HEK293 (cell line): ENCODE results near the gene TCEANC2.

Source experiments
- ZNF138 ChIP-seq: fragments of 450-650 bp; formaldehyde crosslinking; IDR thresholded peaks from 2 replicates; pipeline ENCODE4 v1.5.1; 2016; ENCODE audit warnings: missing biosample characterization, missing genetic modification characterization, borderline replicate concordance
- ZNF837 ChIP-seq: fragments of 450-650 bp; formaldehyde crosslinking; IDR thresholded peaks from 2 replicates; pipeline ENCODE4 v1.5.1; 2016; ENCODE audit warnings: missing biosample characterization, missing genetic modification characterization
- TF ChIP-seq, protein P1 (sequence below): fragments of 450-650 bp; formaldehyde crosslinking; IDR thresholded peaks from 2 replicates; pipeline ENCODE4 v1.5.1; 2016; ENCODE audit warnings: missing biosample characterization, missing genetic modification characterization

DNA sequence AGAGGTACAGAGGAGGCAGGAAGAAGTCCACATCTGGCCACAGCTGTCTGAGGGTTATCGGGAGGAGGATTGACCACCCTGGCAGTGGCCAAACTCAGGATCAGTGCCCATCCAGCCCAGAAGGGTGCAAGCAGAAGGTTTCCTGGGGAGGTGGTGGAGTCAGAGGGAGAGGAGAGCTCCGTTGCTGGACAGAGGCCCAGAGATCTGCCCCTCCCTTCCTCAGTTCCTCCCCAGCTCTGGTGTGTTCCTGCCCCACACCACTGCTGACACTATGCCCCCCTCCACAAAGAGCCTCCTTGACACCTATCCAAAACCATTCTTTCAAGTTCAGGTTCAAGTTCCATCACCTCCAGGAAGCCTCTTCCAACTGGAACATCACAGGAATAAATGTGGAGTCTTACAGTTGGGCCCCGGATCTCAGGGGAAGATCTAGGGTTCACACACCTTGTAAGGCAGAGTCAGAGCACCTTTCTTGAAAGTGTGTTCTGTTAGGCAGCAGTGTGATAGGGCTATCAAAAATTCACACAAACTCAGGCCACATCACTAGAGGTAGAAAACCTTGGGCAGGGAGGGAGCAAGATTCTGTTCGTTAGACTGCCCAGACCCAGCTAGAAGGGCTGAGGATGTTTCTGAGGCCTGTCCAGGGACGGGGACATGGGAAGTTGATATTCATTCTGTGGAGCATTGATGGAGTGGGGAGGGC lies 42.8 kb upstream of the TCEANC2 start:
- TF ChIP-seq, protein P1, sequence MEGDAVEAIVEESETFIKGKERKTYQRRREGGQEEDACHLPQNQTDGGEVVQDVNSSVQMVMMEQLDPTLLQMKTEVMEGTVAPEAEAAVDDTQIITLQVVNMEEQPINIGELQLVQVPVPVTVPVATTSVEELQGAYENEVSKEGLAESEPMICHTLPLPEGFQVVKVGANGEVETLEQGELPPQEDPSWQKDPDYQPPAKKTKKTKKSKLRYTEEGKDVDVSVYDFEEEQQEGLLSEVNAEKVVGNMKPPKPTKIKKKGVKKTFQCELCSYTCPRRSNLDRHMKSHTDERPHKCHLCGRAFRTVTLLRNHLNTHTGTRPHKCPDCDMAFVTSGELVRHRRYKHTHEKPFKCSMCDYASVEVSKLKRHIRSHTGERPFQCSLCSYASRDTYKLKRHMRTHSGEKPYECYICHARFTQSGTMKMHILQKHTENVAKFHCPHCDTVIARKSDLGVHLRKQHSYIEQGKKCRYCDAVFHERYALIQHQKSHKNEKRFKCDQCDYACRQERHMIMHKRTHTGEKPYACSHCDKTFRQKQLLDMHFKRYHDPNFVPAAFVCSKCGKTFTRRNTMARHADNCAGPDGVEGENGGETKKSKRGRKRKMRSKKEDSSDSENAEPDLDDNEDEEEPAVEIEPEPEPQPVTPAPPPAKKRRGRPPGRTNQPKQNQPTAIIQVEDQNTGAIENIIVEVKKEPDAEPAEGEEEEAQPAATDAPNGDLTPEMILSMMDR (tag by site-specific recombination) = no peak
- no peak for TF ChIP-seq ZNF837 (tag by site-specific recombination)
- TF ChIP-seq ZNF138 (tag by site-specific recombination) = no peak
